Hepatocyte (in vitro differentiated cells): ENCODE results near the gene KIF5C.

ENCODE experiments used
- CTCF ChIP-seq: fragments of 200-600 bp; sonication (generic); IDR thresholded peaks from 2 replicates; pipeline ENCODE4 v1.5.1; 2016; ENCODE audit warnings: antibody characterized with exemption, mild to moderate bottlenecking; ENCODE audit not compliant: poor library complexity
- EZH2phosphoT487 ChIP-seq: fragments of 200-600 bp; sonication (generic); IDR thresholded peaks from one replicate; pipeline ENCODE4 v1.6.1; 2018; ENCODE audit warnings: antibody characterized with exemption, mild to moderate bottlenecking, low read depth, moderate library complexity; ENCODE audit not compliant: unreplicated experiment, severe bottlenecking

GRCh38 chr2:148939271-148939670 lies 64.2 kb downstream of the KIF5C start:
- no peak for TF ChIP-seq CTCF
- TF ChIP-seq EZH2phosphoT487: no peak
